CD4-positive, alpha-beta T cell treated with Interleukin-10 for 1 hour (primary cell): ENCODE measurements around the gene CDRT15L2.
"Not testable (repeated sequence)": the region's sequence is repeated elsewhere in the genome, so short reads cannot be mapped to it uniquely, and the experiment has no call there.

Experiments
- DNase-seq: peaks from one replicate; pipeline ENCODE4 v3.0.0-alpha.2; 2020

CDRT15L2 gene

DNA sequence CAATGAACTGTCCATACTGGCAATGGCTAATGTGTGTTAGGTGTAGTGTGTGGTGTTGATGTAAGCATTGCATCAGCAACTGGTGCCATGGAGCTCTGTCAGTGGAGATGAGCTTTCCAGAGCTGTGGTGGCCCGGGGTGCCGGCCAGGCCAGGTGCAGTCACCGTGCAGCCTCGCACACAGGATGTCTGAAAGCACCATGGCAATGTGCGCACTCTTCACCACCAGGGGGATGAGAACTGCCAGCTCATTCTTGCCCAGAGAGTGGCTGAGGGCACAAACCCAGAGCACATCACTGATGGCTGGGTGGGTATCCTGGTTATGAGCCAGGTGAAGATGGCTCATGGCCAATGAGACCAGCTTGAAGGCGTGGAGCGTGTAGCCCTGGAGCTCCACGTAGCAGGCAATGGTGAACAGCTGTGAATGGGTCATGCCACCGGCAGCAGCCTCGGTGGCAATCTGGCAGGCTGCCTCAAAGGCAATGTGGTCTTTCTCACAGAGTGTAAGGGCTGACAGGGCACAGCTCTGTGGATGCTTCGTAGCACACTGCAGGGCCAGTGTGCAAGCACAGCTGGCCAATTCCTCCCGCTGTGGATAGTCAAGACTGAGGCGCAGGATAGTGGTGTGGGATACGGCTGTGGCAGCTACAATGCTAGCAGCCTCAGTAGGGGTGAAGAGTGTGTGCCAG is 4.5 kb downstream of the CDRT15L2 start:
- DNase-seq = not testable (repeated sequence)

DNA sequence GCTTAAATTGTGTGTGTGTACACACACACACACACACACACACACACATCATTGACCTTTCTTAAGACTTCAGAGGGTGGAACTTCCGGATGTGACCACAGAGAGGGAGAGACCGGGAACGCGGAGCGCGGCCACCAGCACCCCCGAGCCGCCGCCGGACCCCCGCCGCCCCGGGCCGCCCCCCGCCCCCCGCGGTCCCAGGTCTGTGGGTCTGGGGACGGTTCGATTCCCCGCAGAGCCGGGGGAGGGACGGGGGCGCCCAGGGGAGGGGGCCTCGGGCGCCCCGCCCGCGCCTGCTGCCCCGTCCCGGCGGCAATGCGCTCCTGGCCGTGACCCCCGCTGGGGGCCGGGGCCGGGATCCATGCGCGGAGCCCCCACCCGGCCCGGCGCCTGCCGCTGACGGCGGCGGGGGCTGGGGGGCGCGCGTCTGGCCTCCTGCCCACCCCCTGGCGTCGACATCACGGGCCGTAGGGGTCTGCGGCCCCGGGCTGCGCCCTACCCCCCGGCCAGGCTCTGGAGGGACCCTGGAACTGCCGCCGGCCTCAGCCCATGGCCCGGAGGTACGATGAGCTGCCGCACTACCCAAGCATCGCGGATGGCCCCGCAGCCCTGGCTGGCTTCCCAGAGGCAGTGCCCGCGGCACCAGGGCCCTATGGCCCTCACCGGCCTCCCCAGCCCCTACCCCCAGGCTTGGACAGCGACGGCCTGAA is 9.4 kb downstream of the CDRT15L2 start:
- not testable (repeated sequence) for DNase-seq

DNA sequence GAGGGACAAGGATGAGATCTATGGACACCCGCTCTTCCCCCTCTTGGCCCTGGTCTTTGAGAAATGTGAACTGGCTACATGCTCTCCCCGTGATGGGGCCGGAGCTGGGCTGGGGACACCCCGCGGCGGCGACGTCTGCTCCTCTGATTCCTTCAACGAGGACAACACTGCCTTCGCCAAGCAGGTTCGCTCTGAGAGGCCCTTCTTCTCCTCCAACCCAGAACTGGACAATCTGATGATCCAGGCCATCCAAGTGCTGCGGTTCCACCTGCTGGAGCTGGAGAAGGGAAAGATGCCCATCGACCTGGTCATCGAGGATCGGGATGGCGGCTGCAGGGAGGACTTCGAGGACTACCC is 9.9 kb downstream of the CDRT15L2 start:
- not testable (repeated sequence) for DNase-seq

DNA sequence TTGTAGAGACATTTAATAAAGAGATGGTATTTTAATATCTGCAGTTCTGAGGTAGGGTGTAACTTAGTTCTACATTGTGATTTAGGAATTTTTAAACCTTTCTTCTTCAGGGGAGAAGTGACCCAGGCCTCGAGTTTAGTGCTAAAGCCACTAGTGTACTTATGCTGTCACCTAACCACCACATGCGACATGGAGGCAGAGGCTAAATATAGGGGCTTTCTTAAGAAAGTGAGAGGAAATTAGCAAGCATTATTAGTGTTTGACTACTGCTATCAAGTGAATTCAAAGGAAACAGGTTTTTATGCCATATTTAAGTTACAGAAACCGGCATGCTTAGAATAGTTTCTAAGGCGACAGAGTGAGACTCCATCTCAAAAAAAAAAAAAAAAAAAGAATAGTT is 11.5 kb downstream of the CDRT15L2 start:
- DNase-seq = not testable (repeated sequence)

DNA sequence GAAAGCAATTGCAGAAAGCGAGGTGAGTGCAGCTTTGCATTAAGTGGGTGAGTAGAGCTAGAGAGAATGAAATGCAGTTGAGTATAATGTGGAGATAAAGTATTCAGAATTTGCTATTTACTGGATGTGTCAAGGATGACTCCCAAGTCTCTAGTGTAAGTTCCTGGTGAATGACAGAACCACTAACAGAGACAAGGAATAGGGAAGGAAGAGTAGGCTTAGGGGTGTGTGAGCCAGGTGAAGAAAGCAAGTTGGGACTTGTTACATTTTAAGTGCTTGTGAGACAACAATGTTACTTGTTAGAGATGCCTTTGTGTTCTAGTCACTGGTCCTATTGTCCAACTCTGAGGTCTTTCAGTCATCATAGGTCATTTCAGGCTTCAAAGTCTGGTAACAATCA is 26.0 kb downstream of the CDRT15L2 start:
- not testable (repeated sequence) for DNase-seq

DNA sequence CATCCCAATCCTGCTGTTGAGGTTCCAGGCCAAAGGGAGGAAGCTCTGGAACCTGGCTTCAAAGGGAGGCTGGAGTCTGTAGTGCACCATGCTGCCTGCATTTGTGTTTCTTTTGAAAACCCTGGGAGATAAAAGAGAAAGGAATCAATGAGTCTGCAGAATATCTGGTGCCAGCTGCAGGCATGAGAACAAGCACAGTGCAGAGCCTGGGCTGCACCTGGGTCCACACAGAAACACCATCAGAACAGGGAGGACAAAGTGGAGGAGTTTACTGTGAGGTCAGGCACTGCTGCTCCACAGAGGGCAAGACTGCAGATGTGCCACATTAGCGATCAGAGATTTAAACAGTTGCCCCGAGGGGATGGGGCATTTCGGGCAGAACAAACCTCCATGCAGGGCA is 30.0 kb downstream of the CDRT15L2 start:
- not testable (repeated sequence) for DNase-seq

DNA sequence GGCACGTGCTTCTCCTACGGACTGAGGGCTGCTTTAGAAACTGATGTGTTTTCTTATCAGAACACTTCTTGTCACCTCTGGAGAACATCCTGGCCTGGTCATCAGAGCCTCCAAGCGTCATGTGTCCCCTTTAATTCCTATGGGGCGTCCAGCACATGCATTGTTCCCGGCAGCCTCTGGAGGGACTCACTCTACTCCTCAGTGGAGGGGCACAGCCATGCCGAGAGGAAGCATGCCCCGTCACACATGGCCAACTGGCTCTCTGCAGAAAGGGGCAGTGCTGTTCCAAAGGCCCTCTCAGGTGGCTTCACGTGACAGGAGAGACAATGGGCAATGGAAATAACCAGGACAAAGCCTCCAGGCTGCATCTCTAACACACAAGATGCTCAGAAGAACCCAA is 31.8 kb downstream of the CDRT15L2 start:
- no peak for DNase-seq

DNA sequence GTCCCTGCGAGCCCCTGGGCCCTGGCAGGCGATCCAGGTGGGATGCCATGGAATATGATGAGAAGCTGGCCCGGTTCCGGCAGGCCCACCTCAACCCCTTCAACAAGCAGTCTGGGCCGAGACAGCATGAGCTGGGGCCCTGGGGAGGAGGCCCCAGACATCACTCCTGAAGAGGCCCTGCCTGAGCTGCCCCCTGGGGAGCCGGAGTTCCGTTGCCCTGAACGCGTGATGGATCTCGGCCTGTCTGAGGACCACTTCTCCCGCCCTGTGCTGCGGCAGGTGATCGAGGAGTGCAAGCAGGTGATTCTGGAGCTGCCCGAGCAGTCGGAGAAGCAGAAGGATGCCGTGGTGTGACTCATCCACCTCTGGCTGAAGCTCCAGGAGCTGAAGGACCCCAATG is 33.1 kb downstream of the CDRT15L2 start:
- DNase-seq = no peak

DNA sequence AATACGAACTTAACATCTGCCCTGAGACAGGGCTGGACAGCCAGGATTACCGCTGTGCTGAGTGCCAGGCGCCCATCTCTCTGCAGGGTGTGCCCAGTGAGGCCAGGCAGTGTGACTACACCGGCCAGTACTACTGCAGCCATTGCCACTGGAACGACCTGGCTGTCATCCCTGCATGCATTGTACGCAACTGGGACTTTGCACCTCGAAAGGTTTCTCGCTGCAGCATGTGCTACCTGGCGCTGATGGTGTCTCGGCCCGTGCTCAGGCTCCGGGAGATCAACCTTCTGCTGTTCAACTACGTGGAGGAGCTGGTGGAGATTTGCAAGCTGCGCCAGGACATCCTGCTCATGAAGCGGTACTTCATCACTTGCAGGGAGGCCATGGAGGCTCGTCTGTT is 33.7 kb downstream of the CDRT15L2 start:
- DNase-seq = no peak

DNA sequence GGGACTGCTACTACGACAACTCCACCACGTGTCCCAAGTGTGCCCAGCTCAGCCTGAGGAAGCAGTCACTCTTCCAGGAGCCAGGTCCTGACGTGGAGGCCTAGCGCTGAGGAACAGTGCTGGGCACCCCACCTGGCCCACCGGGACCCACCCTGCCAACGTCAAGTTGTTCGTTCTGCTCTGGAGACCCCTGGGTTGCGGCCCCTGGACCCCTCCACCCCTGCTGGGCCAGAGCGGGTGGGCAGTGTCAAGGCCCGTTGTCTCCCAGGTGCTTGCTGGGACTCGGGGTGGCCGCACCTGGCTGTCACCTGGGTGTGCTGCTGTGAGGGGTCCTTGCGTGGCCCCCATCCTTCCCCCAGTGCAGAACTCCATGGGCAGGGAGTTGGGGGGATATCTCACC is 34.4 kb downstream of the CDRT15L2 start:
- no peak for DNase-seq

DNA sequence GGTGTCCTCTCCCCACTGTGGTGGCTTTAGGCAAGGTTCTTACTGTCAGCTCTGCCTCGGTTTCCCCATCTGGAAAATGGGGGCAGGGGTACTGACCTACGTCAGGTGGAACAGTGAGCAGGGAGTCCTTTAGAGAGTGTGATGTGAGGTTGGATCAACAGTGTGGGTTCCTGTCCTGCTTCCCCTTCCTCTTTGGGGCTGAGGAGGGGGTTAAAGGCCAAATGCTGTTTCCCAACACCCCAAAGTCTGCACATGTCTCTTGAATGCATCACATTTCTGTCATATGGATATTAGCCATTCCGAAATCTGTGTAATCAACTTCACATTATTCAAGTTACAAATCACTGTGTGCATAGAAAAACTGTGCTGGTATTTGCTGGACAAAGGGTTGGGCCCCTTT is 35.9 kb downstream of the CDRT15L2 start:
- DNase-seq = not testable (repeated sequence)
